ENCODE measurements around the gene LACRT. TPM values are rescaled to one million over a fixed set of nuclear protein-coding genes. Genes with fewer than 3 reads are reported as not detected.

Gene LACRT
- total and polyA plus RNA-seq, 2 of the 8 experiments (the other 6 are each of a cell fraction or from before 2014, with no cell fraction given) = not detected

DNA sequence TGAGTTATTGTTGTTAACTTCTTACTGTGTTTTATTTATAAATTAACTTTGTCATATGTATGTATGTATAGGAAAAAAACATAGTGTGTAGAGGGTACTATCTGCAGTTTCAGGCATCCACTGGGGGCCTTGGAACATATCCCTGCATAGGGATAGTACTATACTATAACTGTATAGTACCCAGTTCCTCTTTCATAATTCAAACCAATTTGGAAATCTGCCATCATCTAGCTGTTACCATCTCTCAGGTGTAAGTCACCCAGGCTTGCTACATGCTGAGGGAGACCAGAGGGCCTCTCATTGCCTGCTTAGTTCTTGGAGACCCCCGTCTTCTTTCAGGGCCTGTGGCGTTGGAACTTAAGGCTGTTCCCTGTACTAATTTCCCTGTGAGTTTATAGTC is 26.4 kb upstream of the LACRT start:
- H3K23ac ChIP-seq (ENCODE audit: insufficient read length) = no peak overlapping the region
- 0 out of 2 replicates have a peak overlapping the region, but pooled peaks have one; percentile 35 for H2BK5ac ChIP-seq (ENCODE audit: low read depth, low read length)
- no peak overlapping the region for H3K27ac ChIP-seq (ENCODE audit: low read depth, low read length)
- H2BK12ac ChIP-seq (ENCODE audit: low read depth, low read length) = peak overlapping the region; percentile 29; the same call in 1 of the 2 replicates
- no peaks in the 10 kb centered on the region for H4K20me1 ChIP-seq (replicated peaks in 1 of 2; ENCODE audit: control insufficient read depth in 1 of 2, insufficient read depth in 2 of 2, low read length in 2 of 2)
- CTCF ChIA-PET (ENCODE audit: partially characterized antibody) = interaction anchor here (1.1 to 9.4 kb wide), 3 partner anchors 19 to 65 kb away, joined by 3 to 88 read pairs (median 38); no protein-coding TSS in a partner anchor
- no peak overlapping the region for H3K4me3 ChIP-seq (ENCODE audit: extremely low read depth in 1 of 4, insufficient read depth in 2 of 4, low read depth in 3 of 4, low read length in 4 of 4)
- peak overlapping the region; percentile 94; the same call in 1 of the 2 replicates for H2AFZ ChIP-seq (ENCODE audit: low read length)
- peaks cover 0 to 2% (median 0%) of the 10 kb centered on the region in 4 experiments; a peak in 3 of 7 replicates for H3K27me3 ChIP-seq (replicated peaks in 1 of 4; ENCODE audit: control insufficient read depth in 3 of 4, extremely low read depth in 1 of 4, insufficient read depth in 3 of 4, low read length in 3 of 4)
- DNase-seq (ENCODE audit: low read depth in 1 of 2, low spot score in 2 of 2) (no peak), FAIRE-seq (no peak)
- no peaks in the 10 kb centered on the region for H3K9me3 ChIP-seq (ENCODE audit: insufficient read depth in 2 of 2, low read depth in 1 of 2, low read length in 1 of 2)
- no peaks in the 10 kb centered on the region for H3K23me2 ChIP-seq (ENCODE audit: low read depth, low read length)
- H2BK20ac ChIP-seq (ENCODE audit: low read length) = no peak overlapping the region
- H3K18ac ChIP-seq (ENCODE audit: extremely low read depth, low read length) = no peak overlapping the region
- H4K91ac ChIP-seq (replicated peaks; ENCODE audit: insufficient read length, low read length) = no peak overlapping the region
- H2BK120ac ChIP-seq (replicated peaks; ENCODE audit: low read depth, low read length) = no peak overlapping the region
- no peaks in the 10 kb centered on the region for H3K79me2 ChIP-seq (ENCODE audit: control insufficient read depth in 1 of 2, insufficient read depth in 2 of 2, low read length in 2 of 2)
- H3K4me1 ChIP-seq (replicated peaks in 1 of 4; ENCODE audit: control insufficient read depth in 3 of 4, insufficient read depth in 4 of 4, low read length in 3 of 4) = peaks cover 0 to 6% (median 1%) of the 10 kb centered on the region in 4 experiments; a peak in 5 of 7 replicates
- H3K36me3 ChIP-seq (ENCODE audit: control insufficient read depth in 2 of 4, insufficient read depth in 4 of 4, low read length in 3 of 4) = no peaks in the 10 kb centered on the region
- H3K14ac ChIP-seq (ENCODE audit: insufficient read length) = no peak overlapping the region
- H4K5ac ChIP-seq (ENCODE audit: insufficient read length, low read depth, low read length) = no peak overlapping the region
- no peak overlapping the region for H4K8ac ChIP-seq (ENCODE audit: extremely low read depth, insufficient read depth, low read length)
- POLR2A ChIA-PET (ENCODE audit: partially characterized antibody) = no interaction called here
- no peak overlapping the region for H3K4ac ChIP-seq (replicated peaks; ENCODE audit: insufficient read length, low read depth, low read length)
- no peak overlapping the region for H3K4me2 ChIP-seq (ENCODE audit: insufficient read depth in 1 of 2, low read depth in 2 of 2, low read length in 2 of 2)
- H3K79me1 ChIP-seq (ENCODE audit: low read depth, low read length) = no peaks in the 10 kb centered on the region
- no peak overlapping the region for H2AK5ac ChIP-seq (ENCODE audit: low read depth, low read length)
- H3K56ac ChIP-seq (replicated peaks; ENCODE audit: insufficient read length, low read depth, low read length) = no peak overlapping the region
- 96% methylated on average over 2 of the region's 2 CpGs; no CpG with 5 or more reads in 1 of the 2 experiments for WGBS, 2 experiments (ENCODE audit: extremely low coverage in 1 of 2, insufficient coverage in 1 of 2, insufficient read length in 1 of 2, insufficient replicate concordance in 2 of 2, low coverage in 1 of 2, low lambda C conversion rate in 2 of 2, missing lambda C conversion rate in 1 of 2)
- no peak overlapping the region for H3K9ac ChIP-seq (replicated peaks in 1 of 4; ENCODE audit: extremely low read depth in 1 of 4, low read depth in 3 of 4, low read length in 3 of 4)
- no peak overlapping the region for H2BK15ac ChIP-seq (ENCODE audit: low read length)
- TF ChIP-seq RXRA (IDR thresholded peaks at IDR 0.05; ENCODE audit: insufficient read depth, low read depth, low read length) (no peak), CREB1 (IDR thresholded peaks at IDR 0.05) (no peak), SIRT6 (IDR thresholded peaks at IDR 0.05; ENCODE audit: low read length) (no peak), JUND (IDR thresholded peaks at IDR 0.05; ENCODE audit: low read length) (no peak), TAF1 (IDR thresholded peaks at IDR 0.05; ENCODE audit: low read depth, low read length) (no peak), TEAD4 (IDR thresholded peaks at IDR 0.05; ENCODE audit: low read depth, low read length) (no peak), EP300 (IDR thresholded peaks at IDR 0.05; ENCODE audit: borderline replicate concordance in 1 of 2, low read depth in 2 of 2, low read length in 2 of 2) (no peak), RAD21 (IDR thresholded peaks at IDR 0.05 in 1 of 2, conservative IDR thresholded peaks at IDR 0.05 in 1 of 2; ENCODE audit: low read depth in 2 of 2, low read length in 2 of 2) (no peak), NANOG (IDR thresholded peaks at IDR 0.05; ENCODE audit: insufficient read depth, low read depth, low read length, poor library complexity, severe bottlenecking) (no peak), TBP (IDR thresholded peaks at IDR 0.05; ENCODE audit: low read depth, low read length) (no peak)

Measured in H1 (cell line).